ENCODE data around the gene OLAH.

OLAH gene

GRCh38 chr10:15053061-15053460 is 9.3 kb downstream of the OLAH start:
- DNase-seq (ENCODE audit: low read depth): no peak
- H3K4me3 ChIP-seq (ENCODE audit: low read depth, low read length): no peak overlapping the region
- TF ChIP-seq, protein P1, sequence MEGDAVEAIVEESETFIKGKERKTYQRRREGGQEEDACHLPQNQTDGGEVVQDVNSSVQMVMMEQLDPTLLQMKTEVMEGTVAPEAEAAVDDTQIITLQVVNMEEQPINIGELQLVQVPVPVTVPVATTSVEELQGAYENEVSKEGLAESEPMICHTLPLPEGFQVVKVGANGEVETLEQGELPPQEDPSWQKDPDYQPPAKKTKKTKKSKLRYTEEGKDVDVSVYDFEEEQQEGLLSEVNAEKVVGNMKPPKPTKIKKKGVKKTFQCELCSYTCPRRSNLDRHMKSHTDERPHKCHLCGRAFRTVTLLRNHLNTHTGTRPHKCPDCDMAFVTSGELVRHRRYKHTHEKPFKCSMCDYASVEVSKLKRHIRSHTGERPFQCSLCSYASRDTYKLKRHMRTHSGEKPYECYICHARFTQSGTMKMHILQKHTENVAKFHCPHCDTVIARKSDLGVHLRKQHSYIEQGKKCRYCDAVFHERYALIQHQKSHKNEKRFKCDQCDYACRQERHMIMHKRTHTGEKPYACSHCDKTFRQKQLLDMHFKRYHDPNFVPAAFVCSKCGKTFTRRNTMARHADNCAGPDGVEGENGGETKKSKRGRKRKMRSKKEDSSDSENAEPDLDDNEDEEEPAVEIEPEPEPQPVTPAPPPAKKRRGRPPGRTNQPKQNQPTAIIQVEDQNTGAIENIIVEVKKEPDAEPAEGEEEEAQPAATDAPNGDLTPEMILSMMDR (IDR thresholded peaks at IDR 0.05; ENCODE audit: insufficient read depth, low read depth, low read length, missing control alignments): no peak

DNA sequence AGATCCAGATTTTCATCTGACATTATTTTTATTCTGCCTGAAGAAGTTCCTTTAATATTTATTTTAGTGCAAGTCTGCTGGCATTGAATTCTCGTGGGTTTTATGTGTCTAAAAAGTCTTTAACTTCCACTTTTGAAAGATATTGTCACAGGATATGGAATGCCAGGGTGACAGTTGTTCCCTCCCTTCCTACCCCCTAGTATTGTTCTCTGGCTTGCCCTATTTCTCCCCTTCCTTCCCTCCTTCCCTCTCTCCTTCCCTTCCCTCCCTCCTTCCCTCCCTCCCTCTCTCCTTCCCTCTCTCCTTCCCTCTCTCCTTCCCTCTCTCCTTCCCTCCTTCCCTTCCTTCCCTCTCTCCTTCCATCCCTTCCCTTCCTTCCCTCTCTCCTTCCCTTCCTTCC is 14.9 kb downstream of the OLAH start:
- no peak overlapping the region for H3K4me3 ChIP-seq (ENCODE audit: low read depth, low read length)
- TF ChIP-seq, protein P1 (IDR thresholded peaks at IDR 0.05; ENCODE audit: insufficient read depth, low read depth, low read length, missing control alignments): no peak
- no peak for DNase-seq (ENCODE audit: low read depth)

DNA sequence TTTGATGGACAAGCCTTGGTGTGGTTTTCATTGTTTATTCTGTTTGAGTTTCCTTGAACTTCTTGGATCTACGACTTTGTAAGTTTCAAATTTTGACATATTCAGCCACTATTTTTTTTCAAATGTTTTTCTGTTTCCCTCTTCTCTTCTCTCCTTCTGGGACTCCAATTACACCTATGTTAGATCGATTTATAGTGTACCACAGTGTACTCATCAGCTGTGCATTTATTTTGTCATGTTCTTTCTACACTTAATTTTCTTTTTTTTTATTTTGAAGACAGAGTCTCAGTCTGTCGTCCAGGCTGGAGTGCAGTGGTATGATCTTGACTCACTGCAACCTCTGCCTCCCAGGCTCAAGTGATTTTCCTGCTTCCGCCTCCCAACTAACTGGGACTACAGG is 16.2 kb downstream of the OLAH start:
- no peak overlapping the region for H3K4me3 ChIP-seq (ENCODE audit: low read depth, low read length)
- TF ChIP-seq, protein P1 (IDR thresholded peaks at IDR 0.05; ENCODE audit: insufficient read depth, low read depth, low read length, missing control alignments): no peak
- no peak for DNase-seq (ENCODE audit: low read depth)

DNA sequence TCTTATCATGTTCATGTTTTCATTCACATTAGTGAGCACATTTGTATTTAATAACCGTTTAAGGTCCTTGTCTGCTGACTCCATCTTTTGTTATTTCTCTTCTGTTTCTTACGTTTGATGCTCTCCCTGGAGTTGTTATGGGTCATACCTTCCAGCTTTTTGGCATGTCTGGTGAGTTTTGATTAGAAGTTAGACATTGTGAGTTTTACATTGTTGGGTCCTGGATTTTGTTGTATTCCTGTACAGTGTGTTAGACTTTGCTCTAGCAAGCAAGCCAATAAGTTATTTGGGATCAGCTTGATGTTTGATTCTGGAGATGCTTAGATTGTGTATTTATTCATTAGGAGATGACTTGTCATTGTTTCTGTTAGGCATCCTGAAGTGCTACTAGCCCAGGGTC is 16.9 kb downstream of the OLAH start:
- no peak overlapping the region for H3K4me3 ChIP-seq (ENCODE audit: low read depth, low read length)
- TF ChIP-seq, protein P1 (IDR thresholded peaks at IDR 0.05; ENCODE audit: insufficient read depth, low read depth, low read length, missing control alignments): no peak
- DNase-seq (ENCODE audit: low read depth): no peak

DNA sequence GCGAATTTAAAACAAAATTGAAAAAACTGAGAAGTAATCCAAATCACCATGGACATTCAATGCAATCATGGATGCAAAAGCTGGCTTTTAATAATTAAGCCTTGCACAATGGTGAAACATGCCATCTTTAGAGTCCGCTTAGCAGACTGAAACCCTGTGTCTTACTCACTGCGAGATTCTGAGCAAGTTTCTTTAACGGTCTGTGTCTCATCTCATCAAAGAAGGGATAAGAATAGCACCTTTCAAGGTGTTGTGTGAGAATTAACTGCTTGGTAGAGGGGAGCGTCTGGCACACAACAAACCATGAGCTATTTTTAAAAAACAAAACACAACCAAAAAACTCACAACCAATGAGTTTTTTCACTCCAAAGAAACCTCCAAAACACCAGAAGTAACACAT is 23.4 kb downstream of the OLAH start:
- peak; percentile 71 for DNase-seq (ENCODE audit: low read depth)
- TF ChIP-seq, protein P1 (IDR thresholded peaks at IDR 0.05; ENCODE audit: insufficient read depth, low read depth, low read length, missing control alignments): no peak
- H3K4me3 ChIP-seq (ENCODE audit: low read depth, low read length): no peak overlapping the region

GRCh38 chr10:15068802-15069201 is 25.1 kb downstream of the OLAH start:
- DNase-seq (ENCODE audit: low read depth): no peak
- TF ChIP-seq, protein P1 (IDR thresholded peaks at IDR 0.05; ENCODE audit: insufficient read depth, low read depth, low read length, missing control alignments): no peak
- no peak overlapping the region for H3K4me3 ChIP-seq (ENCODE audit: low read depth, low read length)

DNA sequence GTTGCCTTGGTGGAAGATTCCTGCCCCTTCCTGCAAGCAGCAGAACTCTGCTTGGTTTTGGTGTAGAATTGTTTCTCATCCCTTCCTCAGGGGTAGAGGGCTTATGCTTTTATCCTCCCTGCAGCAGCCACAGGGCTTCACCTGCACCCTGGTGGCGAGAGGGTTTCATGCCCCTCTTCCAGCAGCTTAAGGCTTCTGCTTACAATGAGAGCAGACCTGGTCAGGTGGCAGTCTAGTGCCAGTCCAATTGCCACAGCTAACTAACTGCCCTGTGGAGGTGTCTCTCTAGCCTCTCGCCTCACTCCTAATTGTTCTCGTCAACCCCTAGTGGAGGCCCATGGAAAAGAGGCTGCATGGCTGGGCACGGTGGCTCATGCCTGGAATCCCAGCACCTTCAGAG is 25.5 kb downstream of the OLAH start:
- TF ChIP-seq, protein P1 (IDR thresholded peaks at IDR 0.05; ENCODE audit: insufficient read depth, low read depth, low read length, missing control alignments): no peak
- H3K4me3 ChIP-seq (ENCODE audit: low read depth, low read length): no peak overlapping the region
- DNase-seq (ENCODE audit: low read depth): peak; percentile 19
